Adipose tissue (tissue), 3 donors: Measurements from ENCODE around the gene ASTN2. TPM values are rescaled to one million over a fixed set of nuclear protein-coding genes. Genes with fewer than 3 reads are reported as not detected.

Experiments
- H3K27ac ChIP-seq: one replicate; pipeline ENCODE4 v1.5.1; 2013; ENCODE audit warnings: low read depth, low read length
- WGBS, 3 donors: extraction: QIAGEN DNeasy Blood & Tissue Kit; methylation state at CpG; one replicate each; pipeline ENCODE4 v1.1.7; 2013; 5-methylcytosine and 5-hydroxymethylcytosine counted together
- polyA plus RNA-seq, 3 donors: library from polyadenylated mRNA; stranded (reverse); fragments of 200-250 nt; gene quantifications; one replicate each; pipeline ENCODE4 v1.2.3, GENCODE V29; 2013
- donor health status: healthy with polysubstance abuse.
- donor health status: Bipolar disorder and iron deficiency.
- donor health status: healthy.

Gene ASTN2
- polyA plus RNA-seq, 3 donors = 2.8 to 4.5 (median 3.0) TPM

- no peak overlapping the region for H3K27ac ChIP-seq
- 45 to 100% (median 62%) methylated on average over 2 of the region's 2 CpGs for WGBS, 3 donors
Measured at GRCh38 chr9:117282541-117282940, 132.3 kb downstream of the ASTN2 start.

- WGBS, 3 donors = 56 to 73% (median 71%) methylated on average over 7 of the region's 7 CpGs
- H3K27ac ChIP-seq = no peak overlapping the region
Measured at GRCh38 chr9:117278471-117279035, 136.3 kb downstream of the ASTN2 start.

- H3K27ac ChIP-seq = no peak overlapping the region
- 43 to 59% (median 57%) methylated on average over 4 of the region's 4 CpGs for WGBS, 3 donors
Measured at GRCh38 chr9:117278020-117278419, 136.8 kb downstream of the ASTN2 start.

- H3K27ac ChIP-seq = no peak overlapping the region
- 56 to 72% (median 70%) methylated on average over 3 of the region's 3 CpGs for WGBS, 3 donors
Measured at GRCh38 chr9:117276444-117276843, 138.4 kb downstream of the ASTN2 start.

- 75 to 82% (median 81%) methylated on average over 1 of the region's 1 CpG for WGBS, 3 donors
- H3K27ac ChIP-seq = no peak overlapping the region
Measured at GRCh38 chr9:117273612-117274011, 141.2 kb downstream of the ASTN2 start.

GRCh38 chr9:117268847-117269446, 145.9 kb downstream of the ASTN2 start:
- 75 to 77% (median 76%) methylated on average over 9 of the region's 9 CpGs for WGBS, 3 donors
- no peak overlapping the region for H3K27ac ChIP-seq

- no peak overlapping the region for H3K27ac ChIP-seq
- WGBS, 3 donors = 86 to 91% (median 86%) methylated on average over 2 of the region's 2 CpGs
Measured at GRCh38 chr9:117266855-117267497, 147.9 kb downstream of the ASTN2 start.

GRCh38 chr9:117265253-117265652, 149.6 kb downstream of the ASTN2 start:
- no peak overlapping the region for H3K27ac ChIP-seq
- WGBS, 3 donors = 78 to 88% (median 87%) methylated on average over 4 of the region's 4 CpGs

- H3K27ac ChIP-seq = no peak overlapping the region
- WGBS, 3 donors = 57 to 73% (median 59%) methylated on average over 8 of the region's 8 CpGs
Measured at GRCh38 chr9:117258184-117258866, 156.5 kb downstream of the ASTN2 start.

GRCh38 chr9:117253261-117253660, 161.6 kb downstream of the ASTN2 start:
- WGBS, 3 donors = 26 to 57% (median 37%) methylated on average over 2 of the region's 2 CpGs

GRCh38 chr9:117250610-117251215, 164.1 kb downstream of the ASTN2 start:
- 79 to 94% (median 86%) methylated on average over 3 of the region's 3 CpGs for WGBS, 3 donors
- no peak overlapping the region for H3K27ac ChIP-seq

More at GRCh38 chr9:117253261-117253660, 161.6 kb downstream of the ASTN2 start:
- no peak overlapping the region for H3K27ac ChIP-seq

- no peak overlapping the region for H3K27ac ChIP-seq
- 77 to 82% (median 79%) methylated on average over 3 of the region's 3 CpGs for WGBS, 3 donors
Measured at GRCh38 chr9:117249799-117250198, 165.1 kb downstream of the ASTN2 start.

GRCh38 chr9:117247266-117247665, 167.6 kb downstream of the ASTN2 start:
- 24 to 42% (median 25%) methylated on average over 1 of the region's 1 CpG for WGBS, 3 donors
- H3K27ac ChIP-seq = no peak overlapping the region

- WGBS, 3 donors = 74 to 79% (median 79%) methylated on average over 8 of the region's 8 CpGs
Measured at GRCh38 chr9:117245175-117245829, 169.6 kb downstream of the ASTN2 start.

GRCh38 chr9:117242082-117242481, 172.8 kb downstream of the ASTN2 start:
- 65 to 80% (median 66%) methylated on average over 3 of the region's 3 CpGs for WGBS, 3 donors

More at GRCh38 chr9:117245175-117245829, 169.6 kb downstream of the ASTN2 start:
- H3K27ac ChIP-seq = no peak overlapping the region

GRCh38 chr9:117239428-117239827, 175.4 kb downstream of the ASTN2 start:
- WGBS, 3 donors = 57 to 69% (median 59%) methylated on average over 1 of the region's 1 CpG
- H3K27ac ChIP-seq = no peak overlapping the region

More at GRCh38 chr9:117242082-117242481, 172.8 kb downstream of the ASTN2 start:
- no peak overlapping the region for H3K27ac ChIP-seq

GRCh38 chr9:117234103-117234502, 180.8 kb downstream of the ASTN2 start:
- WGBS, 3 donors = 55 to 75% (median 65%) methylated on average over 6 of the region's 6 CpGs
- H3K27ac ChIP-seq = no peak overlapping the region

GRCh38 chr9:117233016-117233415, 181.8 kb downstream of the ASTN2 start:
- no peak overlapping the region for H3K27ac ChIP-seq
- 68 to 81% (median 69%) methylated on average over 4 of the region's 4 CpGs for WGBS, 3 donors
